AG10803 (cell line): Measurements from ENCODE around the gene SNTA1.
A peak's percentile ranks its signal among the peaks of the same experiment; 100 is the strongest.
"Not testable (repeated sequence)": the region's sequence is repeated elsewhere in the genome, so short reads cannot be mapped to it uniquely, and the experiment has no call there.

ENCODE experiments used
- DNase-seq: peaks from one replicate; pipeline ENCODE4 v3.0.0; 2010; ENCODE audit warnings: low read depth
- H3K4me3 ChIP-seq: 2 replicates; pipeline ENCODE4 v1.5.1; 2011; ENCODE audit warnings: mild to moderate bottlenecking, low read length, control low read depth
- CTCF ChIP-seq: conservative IDR thresholded peaks from 2 replicates; pipeline ENCODE4 v1.5.1; 2011; ENCODE audit warnings: mild to moderate bottlenecking, low read length, control low read depth, inconsistent platforms

Gene SNTA1

DNA sequence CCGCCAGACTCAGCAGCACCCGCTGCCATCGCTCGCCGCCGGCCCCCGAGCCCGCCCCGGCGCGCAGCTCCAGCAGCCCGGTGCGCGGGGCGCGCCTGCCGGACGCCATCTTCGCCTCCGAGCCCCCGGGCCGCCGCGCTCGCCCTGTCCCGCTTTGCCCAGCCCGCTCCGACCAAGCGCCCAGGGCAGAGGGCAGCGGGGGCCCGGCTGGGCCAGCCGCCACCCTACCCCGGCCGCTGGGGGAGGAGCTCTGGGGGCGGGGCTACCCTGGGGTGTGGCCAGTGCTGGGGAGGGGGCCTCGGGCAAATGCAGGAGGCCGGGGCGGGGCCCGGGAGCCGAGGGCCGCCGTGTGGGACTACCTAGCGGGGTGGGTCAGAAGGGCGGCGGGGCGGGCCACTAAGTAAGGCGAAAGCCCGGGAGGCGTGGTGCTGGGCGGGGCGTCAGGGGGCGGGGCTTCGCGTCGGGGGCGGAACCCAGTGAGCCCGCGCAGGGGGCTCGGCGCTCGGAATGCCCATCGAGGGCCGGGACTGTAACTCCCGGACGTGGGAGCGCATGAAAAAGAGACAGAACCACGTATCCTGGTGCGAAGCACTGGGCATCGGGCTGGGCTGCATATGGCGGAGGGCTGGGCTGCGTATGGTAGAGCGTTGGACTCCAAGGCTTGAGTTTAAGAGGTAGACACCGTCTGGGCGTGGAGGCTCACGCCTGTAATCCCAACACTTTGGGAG is at the start of gene SNTA1:
TSS of gene SNTA1 (minus strand) at position 252 of the 728 bp plus-strand sequence. CDS start at position 109, 143 bp downstream.
- peak; percentile 76 for DNase-seq
- TF ChIP-seq CTCF: no peak
- peak within 1 kb of the TSS; percentile 78 for H3K4me3 ChIP-seq

- no peak for TF ChIP-seq CTCF
Measured at GRCh38 chr20:33490934-33491656, 47.5 kb upstream of the SNTA1 start.

GRCh38 chr20:33490023-33490933 is 46.7 kb upstream of the SNTA1 start, which contains the start of gene CBFA2T2:
TSS of gene CBFA2T2 (plus strand) at chr20:33490096. CDS start at chr20:33490268, 172 bp downstream.
- TF ChIP-seq CTCF: no peak
- DNase-seq: peak; percentile 67
- H3K4me3 ChIP-seq: peak within 1 kb of the TSS; percentile 82

More at GRCh38 chr20:33490934-33491656, 47.5 kb upstream of the SNTA1 start:
- no peak for DNase-seq
- peak overlapping the region; percentile 82 for H3K4me3 ChIP-seq

GRCh38 chr20:33489495-33490022 is 46.0 kb upstream of the SNTA1 start:
- DNase-seq: peak; percentile 96
- peak overlapping the region; percentile 76 for H3K4me3 ChIP-seq
- TF ChIP-seq CTCF: no peak

- not testable (repeated sequence) for DNase-seq
- peak overlapping the region; percentile 76 for H3K4me3 ChIP-seq
Measured at GRCh38 chr20:33488661-33489494, 45.3 kb upstream of the SNTA1 start.

DNA sequence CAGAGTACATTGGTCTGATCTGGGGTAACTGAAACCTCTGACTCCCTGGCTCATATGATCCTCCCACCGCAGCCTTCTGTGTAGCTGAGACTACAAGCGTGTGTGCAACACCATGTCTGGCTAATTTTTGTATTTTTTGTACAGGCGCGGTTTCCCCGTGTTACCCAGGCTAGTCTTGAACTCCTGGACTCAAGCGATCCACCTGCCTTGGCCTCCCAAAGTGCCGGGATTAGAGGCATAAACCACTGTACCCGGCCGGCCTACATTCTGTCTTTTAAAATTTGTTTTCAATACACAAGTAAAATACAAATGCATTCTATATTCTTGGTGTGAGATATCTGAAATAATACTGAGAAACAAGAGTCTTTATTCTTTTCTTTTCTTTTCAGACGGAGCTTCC is 44.6 kb upstream of the SNTA1 start:
- H3K4me3 ChIP-seq: no peak overlapping the region
- no peak for TF ChIP-seq CTCF
- no peak for DNase-seq

GRCh38 chr20:33483186-33483585 is 39.6 kb upstream of the SNTA1 start:
- DNase-seq, H3K4me3 ChIP-seq: not testable (repeated sequence)
